WERI-Rb-1 (cell line): Measurements from ENCODE around the gene CACNA1I.

Experiments
- DNase-seq: peaks from one replicate; pipeline ENCODE4 v3.0.0-alpha.2; 2020
- H3K27ac ChIP-seq: fragments of 250-450 bp; sonication (Bioruptor Pico); 2 replicates; pipeline ENCODE4 v1.5.1; 2020; ENCODE audit warnings: mild to moderate bottlenecking, moderate library complexity
- H3K27me3 ChIP-seq: fragments of 250-450 bp; sonication (Bioruptor Pico); 2 replicates; pipeline ENCODE4 v1.5.1; 2021; ENCODE audit warnings: mild to moderate bottlenecking, low read depth, moderate library complexity; ENCODE audit not compliant: insufficient read depth, severe bottlenecking
- H3K36me3 ChIP-seq: fragments of 250-450 bp; sonication (Bioruptor Pico); 2 replicates; pipeline ENCODE4 v1.5.1; 2020; ENCODE audit warnings: mild to moderate bottlenecking, moderate library complexity
- H3K4me3 ChIP-seq: 2 replicates; pipeline ENCODE4 v1.5.1; 2011; ENCODE audit warnings: low read depth, mild to moderate bottlenecking, control low read depth, low read length
- H3K9me3 ChIP-seq: fragments of 250-450 bp; sonication (Bioruptor Pico); 2 replicates; pipeline ENCODE4 v1.5.1; 2021; ENCODE audit warnings: mild to moderate bottlenecking, moderate library complexity; ENCODE audit not compliant: severe bottlenecking
- TF ChIP-seq, protein P1 (sequence below): IDR thresholded peaks from 2 replicates; pipeline ENCODE4 v1.5.1; 2011; ENCODE audit warnings: low read depth, mild to moderate bottlenecking, control low read depth, inconsistent platforms, low read length

Gene CACNA1I

DNA sequence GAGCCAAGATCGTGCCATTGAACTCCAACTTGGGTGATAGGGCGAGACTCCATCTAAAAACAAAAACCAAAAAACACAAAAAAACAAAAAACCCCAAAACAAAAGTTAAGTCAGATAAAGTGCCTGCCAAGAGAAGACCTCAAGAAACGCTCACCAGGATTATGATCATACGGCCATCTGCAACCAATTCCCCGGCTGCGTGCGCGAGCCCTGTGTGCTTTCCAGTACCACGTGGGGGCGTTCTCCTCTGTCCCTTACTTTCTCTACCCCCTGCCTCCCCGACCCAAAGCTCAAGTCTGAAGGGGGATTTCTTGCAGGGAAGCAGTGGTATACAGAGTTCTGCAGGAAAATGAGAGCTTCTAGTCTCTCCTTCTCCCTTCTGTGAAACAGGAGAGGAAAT, 27.5 kb upstream of the CACNA1I start:
- H3K9me3 ChIP-seq, result no peaks in the 10 kb centered on the region
- TF ChIP-seq, protein P1, sequence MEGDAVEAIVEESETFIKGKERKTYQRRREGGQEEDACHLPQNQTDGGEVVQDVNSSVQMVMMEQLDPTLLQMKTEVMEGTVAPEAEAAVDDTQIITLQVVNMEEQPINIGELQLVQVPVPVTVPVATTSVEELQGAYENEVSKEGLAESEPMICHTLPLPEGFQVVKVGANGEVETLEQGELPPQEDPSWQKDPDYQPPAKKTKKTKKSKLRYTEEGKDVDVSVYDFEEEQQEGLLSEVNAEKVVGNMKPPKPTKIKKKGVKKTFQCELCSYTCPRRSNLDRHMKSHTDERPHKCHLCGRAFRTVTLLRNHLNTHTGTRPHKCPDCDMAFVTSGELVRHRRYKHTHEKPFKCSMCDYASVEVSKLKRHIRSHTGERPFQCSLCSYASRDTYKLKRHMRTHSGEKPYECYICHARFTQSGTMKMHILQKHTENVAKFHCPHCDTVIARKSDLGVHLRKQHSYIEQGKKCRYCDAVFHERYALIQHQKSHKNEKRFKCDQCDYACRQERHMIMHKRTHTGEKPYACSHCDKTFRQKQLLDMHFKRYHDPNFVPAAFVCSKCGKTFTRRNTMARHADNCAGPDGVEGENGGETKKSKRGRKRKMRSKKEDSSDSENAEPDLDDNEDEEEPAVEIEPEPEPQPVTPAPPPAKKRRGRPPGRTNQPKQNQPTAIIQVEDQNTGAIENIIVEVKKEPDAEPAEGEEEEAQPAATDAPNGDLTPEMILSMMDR, result peak; percentile 84
- H3K27ac ChIP-seq, result no peak overlapping the region
- H3K27me3 ChIP-seq, result no peaks in the 10 kb centered on the region
- H3K36me3 ChIP-seq, result no peaks in the 10 kb centered on the region
- peak; percentile 88 for DNase-seq
- H3K4me3 ChIP-seq, result no peak overlapping the region

DNA sequence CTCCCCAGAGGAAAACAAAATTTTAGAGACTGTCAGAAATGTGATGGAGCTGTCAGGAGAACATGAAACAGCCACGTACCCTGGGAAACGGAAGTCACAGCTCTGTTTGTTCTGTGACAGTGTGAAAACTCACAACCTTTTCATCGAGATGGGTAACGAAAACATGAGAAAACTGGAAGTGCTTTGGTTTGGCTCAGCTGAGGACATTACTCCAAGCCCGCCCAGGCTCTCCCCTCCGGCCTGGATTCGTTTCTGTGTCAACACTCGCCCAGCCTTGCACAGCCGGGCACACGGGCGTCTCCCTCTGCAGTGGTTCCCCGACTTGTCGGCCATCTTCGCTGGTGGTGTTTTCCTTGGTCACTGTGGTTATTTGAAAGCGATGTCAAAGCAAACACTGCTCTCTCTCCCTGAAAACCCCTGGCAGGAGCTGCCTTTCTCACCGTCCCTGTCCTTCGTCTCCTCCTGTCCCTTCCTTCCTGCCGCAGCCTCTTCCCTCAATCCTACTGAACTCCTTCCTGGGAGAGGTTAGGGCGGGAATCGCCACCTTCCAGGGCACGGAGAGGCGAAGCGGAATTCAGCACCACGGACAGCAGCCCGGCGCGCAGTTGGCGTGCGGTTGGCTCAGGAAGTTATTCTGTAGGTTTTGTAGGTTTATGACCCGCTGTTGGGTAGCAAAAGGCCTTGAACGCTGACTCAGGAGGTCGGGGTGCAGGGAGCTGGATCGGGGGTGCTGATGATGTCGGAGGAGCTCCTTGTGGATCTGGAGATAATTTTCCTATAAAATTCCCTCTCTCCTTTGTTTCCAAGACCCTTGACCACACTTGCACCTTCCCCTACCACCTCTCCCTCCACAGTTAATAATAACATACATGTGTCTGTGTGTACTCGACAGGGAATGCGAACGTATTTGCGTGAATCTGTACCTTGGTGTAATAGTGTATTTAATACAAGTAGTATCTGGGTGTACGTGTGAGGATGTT, 24.9 kb upstream of the CACNA1I start:
- Histone ChIP-seq H3K9me3 (no peaks in the 10 kb centered on the region), H3K27me3 (no peaks in the 10 kb centered on the region), H3K27ac (no peak overlapping the region), H3K4me3 (no peak overlapping the region), H3K36me3 (no peaks in the 10 kb centered on the region)
- TF ChIP-seq, protein P1, result no peak
- DNase-seq, result no peak

DNA sequence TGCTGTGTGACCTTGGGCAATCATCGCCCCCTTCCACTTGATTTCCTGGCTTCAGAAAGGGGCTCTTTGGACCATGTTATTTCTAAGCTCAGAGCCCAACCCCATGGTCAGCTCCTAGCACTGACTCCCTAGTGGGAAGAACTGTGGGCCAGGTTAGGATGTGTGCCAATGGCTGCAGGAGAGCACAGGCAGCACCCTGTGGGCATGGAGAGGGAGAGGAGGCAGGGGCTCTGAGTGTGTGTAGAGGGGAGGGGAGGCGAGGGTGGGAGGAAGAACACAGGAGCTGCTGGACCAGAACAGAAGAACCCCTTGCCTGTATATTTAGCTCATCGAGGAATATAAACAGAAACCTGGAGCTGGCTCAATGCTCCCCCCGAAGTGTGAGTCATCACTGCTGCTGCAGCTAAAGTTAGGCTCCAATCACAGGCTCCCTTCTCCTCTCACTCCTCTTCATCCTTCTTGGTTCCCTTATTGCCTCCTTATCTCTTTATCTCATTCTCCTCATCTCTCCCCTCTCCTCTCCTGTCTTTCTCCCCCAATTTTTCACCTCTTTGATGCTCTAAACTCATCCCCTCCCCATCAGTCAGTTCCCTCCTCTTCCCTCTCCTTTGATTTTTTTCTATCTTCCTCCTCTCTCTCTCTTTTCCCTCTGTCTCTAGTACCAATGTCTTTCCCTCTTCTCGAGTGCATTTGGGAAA, 23.5 kb upstream of the CACNA1I start:
- DNase-seq, result no peak
- H3K36me3 ChIP-seq, result no peaks in the 10 kb centered on the region
- no peaks in the 10 kb centered on the region for H3K9me3 ChIP-seq
- H3K27ac ChIP-seq, result no peak overlapping the region
- no peak overlapping the region for H3K4me3 ChIP-seq
- no peaks in the 10 kb centered on the region for H3K27me3 ChIP-seq
- TF ChIP-seq, protein P1, result no peak

DNA sequence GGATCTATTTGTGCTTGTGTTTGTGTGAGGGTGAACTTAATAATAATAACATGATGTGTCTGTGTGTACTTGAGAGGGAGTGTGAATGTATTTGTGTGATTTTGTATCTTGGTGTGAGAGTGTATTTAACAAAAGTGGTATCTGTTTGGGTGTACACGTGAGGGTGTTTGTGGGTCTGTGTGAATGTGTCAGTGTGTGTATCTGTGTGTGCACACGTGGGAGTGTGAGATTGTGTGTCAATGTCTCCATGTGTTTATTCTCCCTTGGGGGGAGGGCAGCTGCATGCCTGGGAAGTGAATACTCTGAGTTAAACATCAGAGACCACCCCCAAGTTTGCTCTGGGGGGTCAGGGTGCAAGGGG, 23.0 kb upstream of the CACNA1I start:
- H3K4me3 ChIP-seq, result no peak overlapping the region
- no peak overlapping the region for H3K27ac ChIP-seq
- no peaks in the 10 kb centered on the region for H3K9me3 ChIP-seq
- H3K27me3 ChIP-seq, result no peaks in the 10 kb centered on the region
- H3K36me3 ChIP-seq, result no peaks in the 10 kb centered on the region
- no peak for DNase-seq
- TF ChIP-seq, protein P1, result no peak

DNA sequence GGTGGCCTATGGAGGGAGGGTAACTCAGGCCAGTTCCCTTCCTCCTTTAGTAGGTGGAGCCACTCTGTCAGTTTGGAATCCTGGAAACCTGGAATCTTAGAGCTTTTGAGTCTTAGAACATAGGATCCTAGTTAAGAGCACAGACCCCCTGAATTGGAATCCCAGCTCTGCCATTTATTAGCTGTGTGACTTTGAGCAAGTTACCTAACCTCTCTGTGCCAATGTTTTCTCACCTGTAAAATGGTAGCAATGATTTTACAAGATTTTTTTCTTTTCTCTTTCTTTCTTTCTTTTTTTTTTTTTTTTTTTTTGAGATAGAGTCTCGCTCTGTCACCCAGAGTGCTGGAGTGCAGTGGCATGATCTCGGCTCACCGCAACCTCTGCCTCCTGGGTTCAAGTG, 17.1 kb upstream of the CACNA1I start:
- no peaks in the 10 kb centered on the region for H3K27me3 ChIP-seq
- no peak overlapping the region for H3K27ac ChIP-seq
- no peak for DNase-seq
- TF ChIP-seq, protein P1, result no peak
- no peaks in the 10 kb centered on the region for H3K36me3 ChIP-seq
- no peak overlapping the region for H3K4me3 ChIP-seq
- H3K9me3 ChIP-seq, result no peaks in the 10 kb centered on the region
